Loucy (cell line): Measurements from ENCODE around the gene NAGPA.

ENCODE experiments used
- CTCF ChIP-seq: fragments of 200-600 bp; sonication (generic); conservative IDR thresholded peaks from 2 replicates; pipeline ENCODE4 v1.5.1; 2014; ENCODE audit warnings: mild to moderate bottlenecking, antibody characterized with exemption, low read length
- EZH2phosphoT487 ChIP-seq: fragments of 200-600 bp; IDR thresholded peaks from 2 replicates; pipeline ENCODE4 v1.6.1; 2018; ENCODE audit warnings: antibody characterized with exemption, mild to moderate bottlenecking, moderate library complexity, borderline replicate concordance

- no peak for TF ChIP-seq CTCF
- no peak for TF ChIP-seq EZH2phosphoT487
Measured at GRCh38 chr16:5035909-5036227, 2.1 kb upstream of the NAGPA start.
